ENCODE measurements around the gene RXFP1.

RXFP1 gene

GRCh38 chr4:158676076-158676475, 154.4 kb downstream of the RXFP1 start:
- no peak for DNase-seq

- no peak for DNase-seq
These were observed 157.1 kb downstream of the RXFP1 start for GRCh38 chr4:158678767-158679166.

- DNase-seq: no peak
These were observed 159.9 kb downstream of the RXFP1 start for GRCh38 chr4:158681629-158682028.

GRCh38 chr4:158682066-158682465, 160.4 kb downstream of the RXFP1 start:
- DNase-seq: no peak

GRCh38 chr4:158688813-158689212, 167.1 kb downstream of the RXFP1 start:
- DNase-seq: no peak
